CD4-positive, alpha-beta T cell treated with Interleukin-15 for 4 hours (primary cell): ENCODE results near the gene TRAK1.

Experiments
- DNase-seq: peaks from one replicate; pipeline ENCODE4 v3.0.0-alpha.2; 2020; ENCODE audit warnings: low spot score

The TRAK1 gene

DNA sequence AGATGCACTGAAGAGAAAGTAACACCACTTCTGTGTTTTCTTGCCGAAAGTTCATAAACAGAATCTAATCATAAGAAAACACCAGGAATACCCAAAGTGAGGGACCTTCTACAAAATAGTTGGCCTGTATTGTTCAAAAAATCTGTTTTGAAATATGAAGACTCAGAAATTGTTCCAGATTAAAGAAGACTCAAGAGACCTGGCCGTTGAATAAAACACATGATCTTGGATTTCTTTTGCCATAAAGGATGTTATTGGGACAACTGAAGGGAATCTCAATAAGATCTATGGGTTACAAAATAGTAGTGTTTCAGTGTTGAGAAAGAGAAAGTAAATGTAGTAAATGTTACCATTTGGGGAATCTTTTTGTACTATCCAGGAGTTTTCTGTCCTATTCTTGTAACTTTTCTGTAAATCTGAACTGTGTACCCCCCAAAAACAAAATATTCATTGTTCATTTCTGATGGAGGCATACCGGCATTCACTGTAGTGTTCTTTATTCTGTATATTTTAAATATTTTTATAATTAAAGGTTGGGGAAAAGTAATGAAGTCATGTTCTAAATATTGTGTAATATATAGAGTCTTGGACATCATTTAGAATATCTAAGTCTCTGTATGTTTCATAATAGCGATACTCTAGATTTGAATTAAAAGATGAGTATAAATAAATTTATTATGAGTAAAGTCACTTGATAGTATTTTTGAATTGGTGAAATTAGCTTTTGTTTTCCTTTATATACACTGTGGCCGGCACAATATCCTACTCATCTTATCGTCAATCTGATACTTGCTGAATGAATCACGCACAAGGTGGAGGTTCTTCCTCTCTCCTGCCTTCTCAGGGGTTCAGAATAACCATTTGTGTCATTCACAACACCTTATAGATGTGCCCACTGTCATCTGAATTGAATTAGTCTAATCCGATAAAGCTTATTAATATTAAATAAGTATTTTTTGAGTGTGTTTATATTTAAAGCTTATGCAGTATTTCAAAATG is 66.7 kb downstream of the TRAK1 start:
- no peak for DNase-seq

DNA sequence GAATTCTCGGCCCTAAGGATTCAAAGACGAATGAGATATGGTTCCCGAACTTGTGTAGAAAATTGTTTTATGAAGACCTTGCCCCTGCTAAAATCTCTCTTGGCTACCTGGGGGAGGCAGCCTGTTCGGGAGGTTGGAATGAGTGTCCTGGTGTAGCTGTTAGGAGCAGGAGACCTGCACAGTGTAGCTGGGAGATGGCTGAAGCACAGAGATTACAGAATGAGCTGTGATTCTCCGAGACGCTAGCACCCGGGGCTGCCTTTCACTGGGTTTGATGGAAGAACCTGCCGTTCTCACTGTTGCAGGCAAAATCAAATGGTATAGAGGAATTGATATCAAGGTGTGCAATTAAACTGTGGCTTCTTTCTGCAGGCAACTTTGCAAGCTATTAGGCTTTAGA is 68.0 kb downstream of the TRAK1 start:
- no peak for DNase-seq

DNA sequence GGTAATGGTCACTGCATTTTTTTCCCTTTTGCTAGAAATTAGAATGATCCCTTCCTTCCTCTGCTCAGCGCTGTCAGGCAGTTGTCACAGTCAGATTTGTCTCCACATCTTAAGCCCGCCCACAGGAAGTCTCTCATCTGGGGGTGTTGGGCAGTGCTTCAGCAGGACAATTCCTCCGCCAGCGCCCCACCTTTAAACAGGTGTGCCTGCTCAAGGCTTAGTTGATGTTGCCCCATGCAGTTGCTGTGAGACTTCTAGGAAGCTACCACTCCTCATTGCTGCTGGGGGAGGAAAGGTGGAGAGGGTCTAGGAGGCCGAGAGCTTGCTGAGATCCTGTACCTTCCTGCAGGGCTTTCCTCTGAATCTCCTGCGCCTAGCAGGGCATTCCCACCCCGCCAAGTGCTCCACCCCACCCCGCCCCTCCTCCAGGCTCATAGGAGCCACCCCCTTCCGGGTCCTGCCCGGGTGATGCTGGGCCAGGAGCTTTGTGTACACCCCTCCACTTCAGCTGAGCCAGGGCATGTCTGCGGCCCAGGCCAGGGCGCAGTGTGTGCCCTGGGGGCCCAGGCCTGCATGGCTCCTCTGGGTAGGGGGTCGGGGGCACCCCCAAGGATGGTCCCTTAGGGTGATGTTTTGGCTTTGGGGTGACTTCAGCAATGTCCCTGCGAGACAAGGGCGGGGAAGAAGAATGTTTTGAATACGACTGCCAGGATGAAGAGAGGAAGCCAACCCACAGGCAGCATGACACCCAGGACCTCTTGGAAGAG is 68.7 kb downstream of the TRAK1 start:
- DNase-seq: peak; percentile 13

DNA sequence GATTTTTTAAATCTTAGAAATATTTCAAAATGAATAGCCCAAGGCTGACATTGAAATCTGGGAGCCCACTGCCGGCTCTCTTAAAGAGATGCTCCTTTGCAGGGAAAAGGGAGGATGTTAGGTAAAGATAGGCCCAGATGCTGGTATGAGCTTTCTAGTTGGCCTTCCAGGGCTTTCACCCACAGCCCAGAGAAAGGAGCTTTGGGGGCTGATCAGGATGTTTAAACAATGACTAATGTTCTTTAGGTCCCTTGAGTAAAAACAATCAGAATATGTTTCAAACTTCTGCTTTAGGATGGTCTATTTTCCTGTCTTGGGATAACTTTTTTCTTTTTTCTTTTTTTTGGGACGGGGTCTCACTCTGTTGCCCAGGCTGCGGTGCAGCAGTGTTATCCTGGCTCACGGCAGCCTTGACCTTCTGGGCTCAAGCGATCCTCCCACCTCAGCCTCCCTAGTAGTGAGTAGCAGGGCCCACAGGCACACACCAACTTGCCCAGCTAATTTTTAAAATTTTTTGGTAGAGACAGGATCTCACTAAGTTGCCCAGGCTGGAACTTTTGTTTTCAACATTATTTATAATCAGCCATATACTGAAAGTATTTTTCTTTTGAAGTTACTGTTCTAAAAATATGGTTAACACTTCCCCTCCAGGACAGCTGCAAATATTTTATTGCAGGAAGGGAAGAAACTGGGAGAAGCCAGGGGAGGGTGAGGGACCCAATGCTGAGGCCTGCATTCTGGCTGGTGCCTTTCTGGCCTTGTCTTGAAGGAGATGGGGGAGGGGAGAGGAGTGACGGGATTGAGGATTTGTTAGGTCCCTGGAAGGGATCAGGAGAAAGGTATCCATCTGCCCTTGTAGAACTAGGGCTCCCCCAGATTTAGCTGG is 70.1 kb downstream of the TRAK1 start:
- DNase-seq: no peak

DNA sequence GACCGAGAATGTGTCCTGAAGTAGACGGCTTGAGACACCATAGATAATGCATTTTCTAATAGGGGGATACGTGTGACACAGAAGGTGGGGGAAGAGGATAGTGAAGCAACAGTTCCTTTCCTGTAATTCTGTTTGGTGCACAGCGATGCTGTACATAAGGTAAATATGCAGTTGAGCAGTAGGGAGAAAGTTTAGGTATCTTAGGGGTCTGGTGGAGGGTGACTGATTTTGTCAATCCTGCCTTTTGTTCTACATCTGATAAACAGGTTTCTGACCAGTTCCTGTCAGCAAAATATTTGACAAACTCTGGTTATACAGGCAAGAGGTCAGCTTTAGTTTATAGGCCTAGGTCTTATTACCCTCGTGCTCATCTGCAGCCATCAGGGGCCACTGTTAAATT is 71.3 kb downstream of the TRAK1 start:
- DNase-seq: no peak

DNA sequence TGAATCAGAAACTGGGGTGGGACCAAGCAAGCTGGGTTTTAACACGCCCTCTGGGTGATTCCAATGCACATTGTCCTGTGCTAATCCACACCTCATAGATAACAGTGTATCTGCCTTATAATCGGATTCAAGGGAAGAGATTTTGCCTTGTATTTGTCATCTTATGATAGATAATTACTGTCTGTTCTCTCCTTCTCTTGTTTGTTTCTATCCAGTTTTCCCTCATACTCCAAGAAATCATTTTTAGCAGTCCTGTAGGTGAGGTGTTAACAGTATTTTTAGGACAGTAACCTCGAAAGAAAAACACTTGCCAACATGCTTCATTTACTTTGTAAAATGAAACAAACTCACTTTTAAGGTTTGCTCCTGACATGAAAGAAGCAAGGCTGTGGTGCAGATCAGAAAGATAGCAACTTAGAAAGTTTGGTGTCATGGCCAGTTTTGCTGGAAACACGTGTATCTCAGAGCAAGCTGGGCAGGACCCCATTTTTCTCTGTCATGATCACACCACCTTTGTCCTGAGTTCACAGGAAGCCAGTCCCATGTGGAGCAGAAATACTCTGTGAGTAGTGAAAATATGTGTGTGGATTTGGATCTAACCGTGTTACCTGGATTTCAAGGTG is 72.6 kb downstream of the TRAK1 start:
- DNase-seq: no peak

DNA sequence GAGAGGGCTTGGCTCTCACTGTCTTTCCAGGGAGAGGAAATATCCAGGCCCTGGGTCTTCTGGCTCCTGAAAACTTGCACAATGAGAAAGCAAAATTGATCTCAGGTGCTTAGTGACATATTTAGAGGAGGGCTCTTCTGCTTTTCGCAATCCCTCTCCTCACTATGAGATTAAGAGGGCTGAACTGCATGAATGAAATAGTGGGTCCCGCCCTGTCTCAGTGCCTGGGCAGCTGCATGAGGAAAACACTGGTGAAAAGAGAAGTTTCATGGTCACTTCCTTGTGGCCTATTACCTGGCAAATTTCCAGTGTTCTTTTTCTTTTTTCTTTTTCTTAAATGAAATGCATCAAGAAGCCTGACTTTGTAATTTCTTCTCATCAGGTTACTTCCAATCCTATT is 73.5 kb downstream of the TRAK1 start:
- no peak for DNase-seq

DNA sequence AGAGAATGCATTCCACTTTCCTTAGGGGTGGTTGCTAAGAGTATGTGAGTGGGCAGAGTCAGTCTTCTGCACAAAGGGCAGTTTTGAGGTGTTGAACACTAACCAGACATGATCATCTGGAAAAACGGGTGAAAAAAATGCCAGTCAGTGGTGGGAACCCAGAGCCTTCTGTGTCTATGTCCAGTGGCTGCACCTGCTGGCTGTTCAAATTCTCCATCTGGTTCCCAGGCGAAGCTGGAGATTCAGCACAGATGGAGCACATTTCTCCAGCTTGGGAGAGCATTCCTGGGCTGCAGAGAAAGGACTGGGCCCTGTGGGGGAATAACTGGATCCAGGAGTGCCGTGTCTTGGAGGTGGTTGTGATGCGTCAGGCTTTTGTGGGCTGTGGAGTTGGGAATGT is 74.1 kb downstream of the TRAK1 start:
- no peak for DNase-seq

DNA sequence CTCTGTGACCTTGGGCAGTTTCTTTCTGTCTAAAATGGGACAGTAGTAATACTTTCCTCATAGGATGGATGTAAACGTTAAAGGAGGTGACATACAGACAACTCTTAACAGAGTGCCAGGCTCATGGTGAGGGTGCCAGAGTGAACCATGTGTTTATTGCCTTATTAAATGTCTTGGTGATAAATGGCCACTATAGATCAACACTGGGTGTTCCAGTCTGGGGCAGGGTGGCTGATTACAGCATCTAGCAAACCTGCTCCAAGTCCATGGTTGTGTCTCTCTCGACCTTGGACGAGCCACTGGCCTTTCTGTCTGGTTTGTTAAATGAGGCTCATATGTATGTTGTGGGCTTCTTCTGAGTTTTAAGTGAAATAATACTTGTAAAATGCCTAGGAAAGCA is 75.1 kb downstream of the TRAK1 start:
- no peak for DNase-seq

DNA sequence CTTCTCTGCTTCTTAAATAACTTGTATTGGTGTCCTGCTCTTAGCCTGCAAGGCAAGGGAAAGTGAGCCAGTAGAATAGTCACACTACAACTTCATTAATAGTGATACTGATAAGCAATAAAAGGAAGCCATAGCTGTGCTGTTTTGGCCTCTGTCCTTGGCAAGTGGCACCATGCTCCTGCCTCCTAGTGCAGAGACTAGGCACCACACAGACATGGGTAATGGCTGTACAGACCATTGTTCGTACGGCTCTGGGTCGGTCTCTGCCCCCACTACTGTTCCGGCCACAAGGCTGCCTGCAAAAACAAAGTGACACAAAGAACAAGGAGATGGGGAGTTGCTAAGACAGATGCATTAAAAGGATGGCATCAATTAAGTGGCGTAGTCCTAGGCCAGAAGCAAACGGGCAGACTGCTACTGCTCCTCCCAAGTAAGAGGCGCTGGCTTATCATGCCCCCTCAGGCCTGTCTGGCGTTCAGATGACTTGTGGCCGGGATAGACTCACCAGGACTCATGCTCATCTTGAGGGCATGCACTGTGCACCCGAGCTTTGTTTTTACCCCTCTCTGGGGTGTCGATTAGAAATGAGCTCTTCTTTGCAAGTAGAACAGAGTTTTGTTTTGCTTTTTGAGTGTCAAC is 75.6 kb downstream of the TRAK1 start:
- DNase-seq: no peak

DNA sequence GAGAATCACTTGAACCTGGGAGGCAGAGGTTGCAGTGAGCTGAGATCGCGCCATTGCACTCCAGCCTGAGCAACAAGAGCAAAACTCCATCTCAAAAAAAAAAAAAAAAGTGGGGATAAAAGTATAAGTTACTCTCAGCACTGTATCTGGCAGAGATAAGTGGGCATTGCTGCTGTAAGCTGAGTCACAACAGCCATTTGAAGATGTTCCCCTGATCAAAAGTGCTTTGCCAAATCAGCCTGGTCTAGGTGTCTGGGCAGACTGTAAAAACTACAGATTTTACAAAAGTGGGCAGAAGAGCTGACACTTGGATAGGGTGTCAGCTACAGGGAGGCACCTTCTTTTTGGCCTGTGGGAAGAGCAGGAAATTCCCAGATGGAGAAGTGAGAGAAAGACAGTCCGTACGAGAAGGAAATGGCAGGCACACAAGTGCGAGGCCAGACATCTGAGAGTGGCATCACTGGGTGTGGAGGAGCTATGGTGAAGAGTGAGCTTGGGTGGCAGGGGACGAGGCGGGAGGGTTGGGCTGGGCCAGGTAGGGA is 78.5 kb downstream of the TRAK1 start:
- DNase-seq: no peak

DNA sequence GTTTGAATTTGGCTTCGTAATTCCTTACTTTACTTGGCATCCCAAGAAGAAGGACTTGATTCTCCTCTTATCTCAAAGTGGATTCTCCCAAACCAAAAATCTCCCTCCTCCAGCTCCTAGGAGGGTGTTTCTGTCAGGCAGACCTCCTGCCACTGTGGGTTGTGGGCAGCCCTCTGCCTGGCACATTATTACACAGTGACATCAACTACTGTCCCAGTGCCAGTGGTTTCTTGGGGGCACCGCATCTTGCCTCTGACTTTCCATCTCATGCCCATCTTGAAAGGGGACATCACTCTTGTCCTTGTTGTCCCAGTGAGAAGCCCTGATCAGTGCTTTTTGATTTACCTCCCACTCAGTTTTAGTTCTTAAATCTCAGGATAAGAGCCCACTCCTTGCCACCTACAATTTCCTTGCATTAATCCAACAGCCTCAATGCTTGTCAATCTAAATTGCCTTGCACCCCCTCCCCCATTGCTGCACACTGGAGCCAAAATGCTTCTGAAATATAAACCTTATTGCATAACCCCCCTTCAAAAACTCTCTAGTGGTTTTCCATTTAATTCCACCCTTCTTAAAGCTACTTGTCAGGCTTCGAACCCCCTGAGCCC is 81.0 kb downstream of the TRAK1 start:
- DNase-seq: no peak

DNA sequence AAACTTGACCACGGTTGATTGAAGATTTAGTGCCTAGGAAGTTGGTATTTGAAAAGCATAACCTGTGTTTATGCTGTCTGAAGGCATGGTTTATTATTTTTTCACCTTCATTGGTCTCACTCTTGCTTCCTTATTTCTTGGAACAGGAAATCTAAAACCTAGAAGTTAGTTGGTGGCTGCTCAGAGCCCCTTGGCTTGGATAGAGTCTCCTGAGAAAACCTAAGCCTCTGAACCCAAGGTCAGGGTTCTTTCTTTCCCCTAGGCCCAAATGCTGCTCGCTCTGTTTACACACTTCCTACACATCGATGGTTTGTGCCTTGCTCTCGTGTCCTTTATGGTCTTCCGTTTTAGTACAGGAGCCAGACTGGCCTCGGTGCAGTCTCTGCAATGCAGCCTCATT is 82.2 kb downstream of the TRAK1 start:
- no peak for DNase-seq

DNA sequence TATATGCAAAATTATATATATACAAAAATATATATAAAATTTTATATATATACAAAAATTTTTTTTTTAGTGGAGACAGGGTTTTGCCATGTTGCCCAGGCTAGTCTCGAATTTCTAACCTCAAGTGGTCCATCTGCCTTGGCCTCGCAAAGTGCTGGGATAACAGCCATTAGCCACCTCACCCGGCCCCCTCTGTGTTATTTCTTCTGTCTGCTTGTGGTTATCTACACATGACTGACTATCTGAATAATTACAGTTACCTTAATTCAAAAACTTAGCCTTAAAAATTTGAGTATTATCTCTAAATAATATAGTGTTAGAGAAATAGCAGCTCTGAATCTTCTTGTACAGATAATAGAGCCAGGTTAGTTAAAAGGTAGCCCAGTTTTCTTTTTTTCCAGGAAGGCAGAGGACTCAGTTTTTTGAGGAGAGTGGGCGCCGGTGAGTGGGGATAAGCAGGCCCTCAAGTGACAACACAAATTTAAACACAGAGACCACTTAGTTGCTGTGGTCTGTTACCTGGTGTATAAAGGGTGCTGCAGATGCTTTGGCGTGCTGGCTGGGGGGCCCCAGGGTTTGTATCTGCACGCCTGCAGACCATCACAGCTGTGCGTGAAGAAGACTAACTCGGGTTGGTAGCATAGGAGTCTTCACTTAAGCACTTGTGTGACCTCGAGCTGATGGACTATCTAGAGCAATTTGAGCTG is 83.7 kb downstream of the TRAK1 start:
- DNase-seq: no peak

DNA sequence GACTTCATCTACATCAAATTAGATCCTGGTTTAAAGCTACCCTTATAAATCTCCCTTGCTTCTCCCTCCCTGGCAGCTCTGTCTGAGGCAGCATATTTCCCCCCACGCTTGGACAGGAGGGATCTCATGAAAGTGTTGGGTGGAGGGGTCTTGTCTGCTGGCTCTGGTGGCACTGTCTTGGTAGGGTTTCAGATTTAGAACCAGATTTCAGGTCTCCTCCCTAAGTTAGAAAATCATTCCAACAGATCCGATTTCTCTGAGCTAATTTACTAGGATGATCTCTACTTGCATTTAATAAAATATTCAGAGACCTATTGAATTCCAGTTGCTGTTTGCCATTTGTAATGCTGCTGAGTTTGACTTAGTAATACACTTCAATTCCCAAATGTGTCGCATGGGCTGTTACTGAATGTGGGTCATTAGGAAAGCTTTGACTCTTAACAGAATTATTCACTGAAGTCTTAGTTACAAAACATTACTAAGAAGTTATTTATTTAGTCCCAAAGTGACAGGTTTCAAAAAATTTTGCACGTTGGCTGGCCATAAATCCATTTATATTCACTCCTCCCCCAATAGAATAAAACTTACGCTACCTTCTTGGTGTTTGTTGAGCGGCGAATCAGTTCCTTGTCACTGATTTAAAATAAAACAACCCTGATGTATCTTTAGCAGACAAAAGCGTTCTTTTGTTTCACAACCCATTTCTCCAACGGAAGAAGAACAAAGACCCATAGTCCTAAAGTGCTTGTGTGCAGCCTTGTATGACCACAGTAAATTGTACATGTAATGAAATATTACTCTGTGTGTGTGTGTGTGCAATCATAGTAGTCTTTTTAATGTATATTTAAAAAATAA is 84.5 kb downstream of the TRAK1 start:
- no peak for DNase-seq

DNA sequence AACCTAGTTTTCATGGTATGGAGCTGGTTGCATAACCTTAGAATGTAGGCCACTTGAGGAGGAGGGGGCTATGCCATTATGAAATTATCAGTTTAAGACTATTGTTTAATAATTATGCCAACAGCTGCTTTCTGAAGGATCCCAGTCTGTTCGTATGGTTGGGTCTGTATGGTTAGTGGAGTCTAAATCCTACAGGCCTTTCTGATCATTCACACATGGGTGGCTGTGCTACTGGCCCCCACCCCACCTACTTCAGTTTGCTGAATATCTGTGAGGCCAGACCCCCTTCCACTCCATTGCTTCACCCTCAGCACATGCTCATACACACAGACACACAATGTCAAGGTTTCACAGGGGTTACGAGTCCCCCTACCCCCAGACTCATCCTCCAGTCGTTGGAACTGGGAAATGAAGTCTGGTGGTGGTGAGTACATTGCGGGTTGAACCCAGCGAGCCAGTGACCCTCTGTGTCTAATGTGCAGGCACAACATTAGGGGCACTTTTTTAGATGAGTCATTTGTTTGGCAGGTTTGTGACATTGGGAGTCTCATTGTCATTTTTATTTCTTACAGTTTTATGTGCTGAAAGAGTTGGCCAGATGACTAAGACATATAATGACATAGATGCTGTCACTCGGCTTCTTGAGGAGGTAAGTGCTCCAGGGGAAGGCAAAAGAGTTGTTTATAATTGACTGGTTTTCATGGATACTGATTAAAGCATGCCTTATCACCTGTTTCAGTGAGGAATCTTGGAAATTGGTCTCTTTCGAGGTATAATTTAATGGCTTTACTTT is 85.3 kb downstream of the TRAK1 start:
- no peak for DNase-seq

DNA sequence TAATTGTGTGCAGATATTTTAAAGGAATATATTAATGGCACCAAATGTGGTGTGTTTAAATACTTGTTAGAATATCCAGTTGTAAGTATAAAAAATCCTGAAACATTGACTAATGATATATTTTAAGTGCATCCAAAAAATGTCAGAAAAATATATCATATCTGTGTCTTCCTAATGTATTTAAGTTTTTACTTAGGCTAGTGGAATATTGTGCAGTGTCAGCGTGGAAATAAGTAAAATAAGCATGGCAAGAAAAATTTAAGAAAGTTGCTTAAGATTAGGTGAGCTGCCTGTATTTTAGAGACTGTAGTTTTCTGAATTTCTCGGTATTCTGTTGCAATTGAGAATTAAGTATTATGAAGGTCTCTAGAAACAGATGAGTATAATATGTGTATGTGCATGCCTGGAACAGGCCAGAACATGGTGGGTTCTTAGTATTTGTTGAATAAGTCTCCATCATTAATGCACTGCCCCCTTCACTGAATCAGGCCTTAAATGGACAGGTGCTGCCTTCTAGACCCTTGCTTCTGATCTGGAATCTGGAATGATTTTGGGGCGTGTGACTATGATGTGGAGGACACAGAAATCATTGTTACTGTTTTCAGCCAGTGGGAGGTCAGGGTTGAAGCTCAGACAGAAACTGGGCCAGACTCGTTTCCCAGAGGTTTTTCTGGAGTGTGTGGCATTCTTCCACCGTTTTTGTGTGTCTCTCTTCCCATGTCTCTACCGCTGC is 86.1 kb downstream of the TRAK1 start:
- DNase-seq: no peak
